Measurements from ENCODE around the gene ENTPD6. TPM values are rescaled to one million over a fixed set of nuclear protein-coding genes. Genes with fewer than 3 reads are reported as not detected.
"Not testable (repeated sequence)": the region's sequence is repeated elsewhere in the genome, so short reads cannot be mapped to it uniquely, and the experiment has no call there.

Gene ENTPD6
- total RNA-seq, 1 donor from 2014 or later: 43.0 TPM

- Mint-ChIP-seq H3K36me3 (ENCODE audit: low read depth, unreplicated experiment) (no peaks in the 10 kb centered on the region), H3K27ac (ENCODE audit: unreplicated experiment) (no peak overlapping the region), H3K4me3 (ENCODE audit: unreplicated experiment) (no peak overlapping the region), H3K9me3 (ENCODE audit: unreplicated experiment) (no peaks in the 10 kb centered on the region), H3K27me3 (ENCODE audit: unreplicated experiment) (peaks cover 5% of the 10 kb centered on the region), H3K4me1 (ENCODE audit: unreplicated experiment) (peaks cover 15% of the 10 kb centered on the region)
- no peak for TF ChIP-seq CTCF (IDR thresholded peaks at IDR 0.05; ENCODE audit: unreplicated experiment)
- no peak for DNase-seq (ENCODE audit: low spot score)
These were observed 34.8 kb downstream of the ENTPD6 start for GRCh38 chr20:25230166-25230831.

GRCh38 chr20:25233016-25233772 is 37.7 kb downstream of the ENTPD6 start:
- no peaks in the 10 kb centered on the region for H3K9me3 Mint-ChIP-seq (ENCODE audit: unreplicated experiment)
- H3K4me1 Mint-ChIP-seq (ENCODE audit: unreplicated experiment): peaks cover 11% of the 10 kb centered on the region
- no peaks in the 10 kb centered on the region for H3K36me3 Mint-ChIP-seq (ENCODE audit: low read depth, unreplicated experiment)
- no peak for DNase-seq (ENCODE audit: low spot score)
- no peak overlapping the region for H3K4me3 Mint-ChIP-seq (ENCODE audit: unreplicated experiment)
- H3K27me3 Mint-ChIP-seq (ENCODE audit: unreplicated experiment): peaks cover 5% of the 10 kb centered on the region
- no peak for TF ChIP-seq CTCF (IDR thresholded peaks at IDR 0.05; ENCODE audit: unreplicated experiment)
- no peak overlapping the region for H3K27ac Mint-ChIP-seq (ENCODE audit: unreplicated experiment)

- H3K27ac Mint-ChIP-seq (ENCODE audit: unreplicated experiment); H3K36me3 Mint-ChIP-seq (ENCODE audit: low read depth, unreplicated experiment); DNase-seq (ENCODE audit: low spot score); H3K9me3 Mint-ChIP-seq (ENCODE audit: unreplicated experiment); H3K27me3 Mint-ChIP-seq (ENCODE audit: unreplicated experiment); H3K4me3 Mint-ChIP-seq (ENCODE audit: unreplicated experiment): not testable (repeated sequence)
- peaks cover 11% of the 10 kb centered on the region for H3K4me1 Mint-ChIP-seq (ENCODE audit: unreplicated experiment)
These were observed 38.7 kb downstream of the ENTPD6 start for GRCh38 chr20:25234009-25234849.

- peaks cover 8% of the 10 kb centered on the region for H3K27me3 Mint-ChIP-seq (ENCODE audit: unreplicated experiment)
- no peak for DNase-seq (ENCODE audit: low spot score)
- TF ChIP-seq CTCF (IDR thresholded peaks at IDR 0.05; ENCODE audit: unreplicated experiment): no peak
- H3K36me3 Mint-ChIP-seq (ENCODE audit: low read depth, unreplicated experiment): no peaks in the 10 kb centered on the region
- peaks cover 9% of the 10 kb centered on the region for H3K4me1 Mint-ChIP-seq (ENCODE audit: unreplicated experiment)
- H3K27ac Mint-ChIP-seq (ENCODE audit: unreplicated experiment): no peak overlapping the region
- H3K4me3 Mint-ChIP-seq (ENCODE audit: unreplicated experiment): no peak overlapping the region
- no peaks in the 10 kb centered on the region for H3K9me3 Mint-ChIP-seq (ENCODE audit: unreplicated experiment)
These were observed 41.2 kb downstream of the ENTPD6 start for GRCh38 chr20:25236450-25237304.
